Transverse colon (tissue), 4 donors: Measurements from ENCODE around the gene SLC25A6. TPM values are rescaled to one million over a fixed set of nuclear protein-coding genes. Genes with fewer than 3 reads are reported as not detected.

Experiments
- DNase-seq: peaks from one replicate; pipeline ENCODE4 v3.0.0-alpha.2; 2019
- H3K27ac ChIP-seq, 4 donors: fragments of 200-600 bp; sonication (generic); 2 replicates each; pipeline ENCODE4 v1.5.1; 2016 to 2018; ENCODE audit warnings: inconsistent platforms in 4 of 4
- H3K27me3 ChIP-seq: fragments of 200-600 bp; sonication (generic); 2 replicates; pipeline ENCODE4 v1.5.1; 2017; ENCODE audit warnings: inconsistent platforms
- H3K36me3 ChIP-seq, 4 donors: fragments of 200-600 bp; sonication (generic); 2 replicates each; pipeline ENCODE4 v1.5.1; 2017 to 2019; ENCODE audit warnings: inconsistent platforms in 4 of 4
- H3K4me1 ChIP-seq, 4 donors: fragments of 200-600 bp; sonication (generic); 2 replicates each; pipeline ENCODE4 v1.5.1; 2017 to 2020; ENCODE audit warnings: inconsistent platforms in 4 of 4
- H3K4me3 ChIP-seq, 4 donors: fragments of 200-600 bp; sonication (generic); 1 replicate in 1 of 4; 2 replicates in 3 of 4; pipeline versions ENCODE4 v1.5.1 to v1.6.1; 2017 to 2019; ENCODE audit warnings: inconsistent platforms in 4 of 4
- H3K9me3 ChIP-seq, 2 donors: fragments of 200-600 bp; sonication (generic); 2 replicates each; pipeline ENCODE4 v1.5.1; 2017 to 2019; ENCODE audit warnings: inconsistent platforms in 2 of 2
- CTCF ChIP-seq, 5 experiments: fragments of 200-600 bp in 3 of 5; fragments of 450-650 bp in 2 of 5; sonication (generic) in 3 of 5; IDR thresholded peaks; 1 replicate in 2 of 5; 2 replicates in 3 of 5; pipeline ENCODE4 v1.5.1; 2016 to 2017; ENCODE audit warnings: antibody characterized with exemption in 5 of 5, inconsistent platforms in 3 of 5, mild to moderate bottlenecking in 2 of 5, moderate library complexity in 1 of 5
- EP300 ChIP-seq: sonication (generic); formaldehyde crosslinking; IDR thresholded peaks from one replicate; pipeline ENCODE4 v1.6.1; 2017; ENCODE audit warnings: antibody characterized with exemption, low read depth
- POLR2A ChIP-seq: fragments of 450-650 bp; IDR thresholded peaks from one replicate; pipeline ENCODE4 v1.6.1; 2016; ENCODE audit warnings: antibody characterized with exemption, mild to moderate bottlenecking, moderate library complexity
- POLR2AphosphoS5 ChIP-seq, 3 donors: sonication (generic); formaldehyde crosslinking; IDR thresholded peaks; one replicate each; pipeline ENCODE4 v1.6.1; 2016; ENCODE audit warnings: antibody characterized with exemption in 3 of 3
- WGBS, 2 donors: methylation state at CpG; one replicate each; pipeline ENCODE4 v1.1.5; 2018; ENCODE audit warnings: low coverage in 1 of 2; 5-methylcytosine and 5-hydroxymethylcytosine counted together
- in situ Hi-C, 4 donors: fragments of 200-750 bp; cut with MboI; loops; one replicate each; pipeline versions ENCODE4 v1.15.0 to v1.15.1; 2017; ENCODE audit warnings: low sequenced_read_pairs in 3 of 4, low pct_ligation_motif_present in 1 of 4, low pct_unique_long_range_greater_than_20kb in 1 of 4
- intact Hi-C: fragments of 100-400 bp; cut with DNase I; formaldehyde crosslinking; loops from one replicate; pipeline ENCODE4 v1.15.1; 2023; ENCODE audit warnings: low total_unique reads
- total RNA-seq, 4 donors: library from RNA; depleted of rRNA; stranded (reverse); fragments of >200 nt; gene quantifications; one replicate each; pipeline ENCODE4 v1.1.0, GENCODE V29; 2016

SLC25A6 gene
- total RNA-seq, 4 donors from 2014 or later, result 473 to 699 (median 574) TPM

- no peaks in the 10 kb centered on the region for H3K9me3 ChIP-seq
- no peak overlapping the region for H3K4me3 ChIP-seq
- H3K27me3 ChIP-seq, result no peaks in the 10 kb centered on the region
- intact Hi-C loops, result no loop called here
- no peak for DNase-seq
- WGBS, 2 donors, result 86 to 87% methylated on average over 6 of the region's 6 CpGs
- in situ Hi-C loops, result no loop called here
- peaks cover 0 to 8% (median 0%) of the 10 kb centered on the region in 4 donors for H3K36me3 ChIP-seq
- H3K4me1 ChIP-seq, result no peaks in the 10 kb centered on the region
- TF ChIP-seq EP300 (no peak), POLR2A (no peak), CTCF (IDR thresholded peaks at IDR 0.05) (no peak), POLR2AphosphoS5 (IDR thresholded peaks at IDR 0.05) (no peak)
- H3K27ac ChIP-seq, result no peak overlapping the region
Measured at GRCh38 chrX:1358793-1359476, 33.0 kb downstream of the SLC25A6 start.

- no peak for DNase-seq
- Histone ChIP-seq H3K9me3 (no peaks in the 10 kb centered on the region), H3K4me3 (no peak overlapping the region), H3K27ac (no peak overlapping the region), H3K27me3 (no peaks in the 10 kb centered on the region), H3K36me3 (peaks cover 0 to 8% (median 0%) of the 10 kb centered on the region in 4 donors), H3K4me1 (no peaks in the 10 kb centered on the region)
- in situ Hi-C loops (no loop called here), intact Hi-C loops (no loop called here)
- WGBS, 2 donors, result 80 to 96% methylated on average over 4 to 10 of the region's 10 CpGs
- TF ChIP-seq CTCF (IDR thresholded peaks at IDR 0.05) (no peak), POLR2A (no peak), EP300 (no peak), POLR2AphosphoS5 (IDR thresholded peaks at IDR 0.05) (no peak)
Measured at GRCh38 chrX:1357993-1358392, 33.9 kb downstream of the SLC25A6 start.

GRCh38 chrX:1355131-1356046 is 36.5 kb downstream of the SLC25A6 start:
- no peaks in the 10 kb centered on the region for H3K4me1 ChIP-seq
- in situ Hi-C loops (no loop called here), intact Hi-C loops (no loop called here)
- no peaks in the 10 kb centered on the region for H3K27me3 ChIP-seq
- no peak overlapping the region for H3K4me3 ChIP-seq
- TF ChIP-seq POLR2A (no peak), EP300 (no peak), POLR2AphosphoS5 (IDR thresholded peaks at IDR 0.05) (no peak), CTCF (IDR thresholded peaks at IDR 0.05) (no peak)
- no peaks in the 10 kb centered on the region for H3K9me3 ChIP-seq
- H3K27ac ChIP-seq, result no peak overlapping the region
- DNase-seq, result no peak
- 31 to 54% methylated on average over 4 to 11 of the region's 11 CpGs for WGBS, 2 donors
- peaks cover 0 to 8% (median 0%) of the 10 kb centered on the region in 4 donors for H3K36me3 ChIP-seq
